HEK293 (cell line): Measurements from ENCODE around the gene SLC37A2.

Source experiments
- EGR2 ChIP-seq: fragments of 450-650 bp; formaldehyde crosslinking; IDR thresholded peaks from 2 replicates; pipeline ENCODE4 v1.5.1; 2016; ENCODE audit warnings: low read depth, missing biosample characterization, missing genetic modification characterization
- SALL2 ChIP-seq: fragments of 450-650 bp; formaldehyde crosslinking; IDR thresholded peaks from 2 replicates; pipeline ENCODE4 v1.5.0; 2017; ENCODE audit warnings: missing biosample characterization, mild to moderate bottlenecking, missing genetic modification characterization, borderline replicate concordance
- ZBTB49 ChIP-seq: fragments of 450-650 bp; formaldehyde crosslinking; IDR thresholded peaks from 2 replicates; pipeline ENCODE4 v1.5.1; 2016; ENCODE audit warnings: missing biosample characterization, missing genetic modification characterization, low read depth
- ZNF114 ChIP-seq: fragments of 450-650 bp; formaldehyde crosslinking; IDR thresholded peaks from 2 replicates; pipeline ENCODE4 v1.5.0; 2017; ENCODE audit warnings: missing biosample characterization, missing genetic modification characterization
- ZNF248 ChIP-seq: fragments of 450-650 bp; formaldehyde crosslinking; IDR thresholded peaks from 2 replicates; pipeline ENCODE4 v1.5.1; 2017; ENCODE audit warnings: missing biosample characterization, missing genetic modification characterization
- ZNF266 ChIP-seq: fragments of 450-650 bp; formaldehyde crosslinking; IDR thresholded peaks from 2 replicates; pipeline ENCODE4 v1.5.1; 2016; ENCODE audit warnings: missing biosample characterization, missing genetic modification characterization, low read depth
- ZNF354C ChIP-seq: fragments of 450-650 bp; formaldehyde crosslinking; IDR thresholded peaks from 2 replicates; pipeline ENCODE4 v1.5.1; 2016; ENCODE audit warnings: missing biosample characterization, missing genetic modification characterization, low read depth, borderline replicate concordance
- ZNF391 ChIP-seq: fragments of 450-650 bp; formaldehyde crosslinking; IDR thresholded peaks from 2 replicates; pipeline ENCODE4 v1.5.1; 2016; ENCODE audit warnings: low read depth, missing biosample characterization, missing genetic modification characterization, borderline replicate concordance
- ZNF473 ChIP-seq: fragments of 450-650 bp; formaldehyde crosslinking; IDR thresholded peaks from 2 replicates; pipeline ENCODE4 v1.5.1; 2017; ENCODE audit warnings: missing biosample characterization, missing genetic modification characterization
- ZNF621 ChIP-seq: fragments of 450-650 bp; formaldehyde crosslinking; IDR thresholded peaks from 2 replicates; pipeline ENCODE4 v1.5.1; 2017; ENCODE audit warnings: missing biosample characterization, missing genetic modification characterization
- ZNF629 ChIP-seq: fragments of 450-650 bp; formaldehyde crosslinking; IDR thresholded peaks from 2 replicates; pipeline ENCODE4 v1.5.1; 2017; ENCODE audit warnings: missing biosample characterization, missing genetic modification characterization
- ZNF76 ChIP-seq: fragments of 450-650 bp; formaldehyde crosslinking; IDR thresholded peaks from 2 replicates; pipeline ENCODE4; 2016; ENCODE audit warnings: low read depth, missing biosample characterization, missing genetic modification characterization, borderline replicate concordance
- ZNF776 ChIP-seq: fragments of 450-650 bp; formaldehyde crosslinking; IDR thresholded peaks from 2 replicates; pipeline ENCODE4 v1.5.0; 2017; ENCODE audit warnings: missing biosample characterization, missing genetic modification characterization, borderline replicate concordance
- ZNF785 ChIP-seq: fragments of 450-650 bp; formaldehyde crosslinking; IDR thresholded peaks from 2 replicates; pipeline ENCODE4 v1.5.1; 2016; ENCODE audit warnings: missing biosample characterization, missing genetic modification characterization
- TF ChIP-seq, protein P1 (sequence below): fragments of 450-650 bp; formaldehyde crosslinking; IDR thresholded peaks from 2 replicates; pipeline ENCODE4 v1.5.1; 2016; ENCODE audit warnings: missing biosample characterization, missing genetic modification characterization, borderline replicate concordance
- TF ChIP-seq, protein P2 (sequence below): fragments of 450-650 bp; formaldehyde crosslinking; IDR thresholded peaks from 2 replicates; pipeline ENCODE4 v1.5.1; 2017; ENCODE audit warnings: missing biosample characterization, missing genetic modification characterization
- TF ChIP-seq, protein P3 (sequence below): fragments of 450-650 bp; formaldehyde crosslinking; IDR thresholded peaks from 2 replicates; pipeline ENCODE4 v1.5.1; 2016; ENCODE audit warnings: missing biosample characterization, missing genetic modification characterization, borderline replicate concordance
- TF ChIP-seq, protein P4 (sequence below): fragments of 450-650 bp; formaldehyde crosslinking; IDR thresholded peaks from 2 replicates; pipeline ENCODE4 v1.5.1; 2016; ENCODE audit warnings: missing biosample characterization, missing genetic modification characterization
- TF ChIP-seq, protein P5 (sequence below): fragments of 450-650 bp; formaldehyde crosslinking; IDR thresholded peaks from 2 replicates; pipeline ENCODE4 v1.5.1; 2016; ENCODE audit warnings: missing biosample characterization, missing genetic modification characterization
- TF ChIP-seq, protein P6 (sequence below): fragments of 450-650 bp; formaldehyde crosslinking; optimal IDR thresholded peaks from 2 replicates; pipeline ENCODE3; 2016; ENCODE audit warnings: missing biosample characterization, mild to moderate bottlenecking, missing genetic modification characterization

SLC37A2 gene

DNA sequence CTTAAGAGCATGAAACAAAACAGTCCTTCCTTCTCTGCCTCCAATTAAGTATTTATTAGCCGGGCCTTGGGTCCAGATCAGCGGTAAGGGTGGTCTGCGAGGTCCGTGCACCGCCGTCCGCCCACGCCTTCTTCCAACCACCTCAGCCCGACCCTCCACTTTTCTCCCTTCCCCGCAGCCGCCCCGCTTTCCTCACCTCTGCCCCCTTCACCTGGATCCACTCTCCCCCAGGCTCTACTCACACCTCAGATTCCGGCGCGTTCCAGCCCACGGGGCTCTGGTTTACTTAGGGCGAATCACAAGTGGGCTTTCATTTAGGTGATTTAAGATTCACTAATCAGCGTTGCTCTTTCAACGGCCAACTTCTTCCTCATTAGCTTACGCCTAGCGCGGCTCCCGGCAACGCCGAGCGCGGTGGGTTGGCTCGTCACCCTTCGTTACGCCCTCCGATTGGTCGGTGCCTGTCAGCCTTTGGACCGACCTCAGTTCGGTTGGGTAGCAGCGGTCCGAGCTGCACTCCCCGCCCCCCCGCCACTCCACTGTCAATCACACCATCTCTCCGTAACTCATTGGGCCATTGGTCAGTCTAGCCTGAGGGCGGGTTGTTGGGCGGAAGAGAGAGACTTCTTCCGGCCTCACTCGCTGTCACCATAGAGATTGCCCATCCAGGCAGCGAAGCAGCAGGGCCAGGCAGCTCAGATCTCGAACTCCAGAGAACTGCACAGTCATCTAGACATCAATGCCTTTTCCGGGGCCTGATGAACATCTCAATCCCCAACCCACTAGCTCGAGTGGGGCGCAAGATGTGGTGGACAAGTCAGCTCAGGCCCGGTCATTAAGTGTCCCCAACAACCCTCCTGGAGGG is 48.5 kb downstream of the SLC37A2 start, which contains the start of gene TMEM218 (continued):
- TF ChIP-seq, protein P1, sequence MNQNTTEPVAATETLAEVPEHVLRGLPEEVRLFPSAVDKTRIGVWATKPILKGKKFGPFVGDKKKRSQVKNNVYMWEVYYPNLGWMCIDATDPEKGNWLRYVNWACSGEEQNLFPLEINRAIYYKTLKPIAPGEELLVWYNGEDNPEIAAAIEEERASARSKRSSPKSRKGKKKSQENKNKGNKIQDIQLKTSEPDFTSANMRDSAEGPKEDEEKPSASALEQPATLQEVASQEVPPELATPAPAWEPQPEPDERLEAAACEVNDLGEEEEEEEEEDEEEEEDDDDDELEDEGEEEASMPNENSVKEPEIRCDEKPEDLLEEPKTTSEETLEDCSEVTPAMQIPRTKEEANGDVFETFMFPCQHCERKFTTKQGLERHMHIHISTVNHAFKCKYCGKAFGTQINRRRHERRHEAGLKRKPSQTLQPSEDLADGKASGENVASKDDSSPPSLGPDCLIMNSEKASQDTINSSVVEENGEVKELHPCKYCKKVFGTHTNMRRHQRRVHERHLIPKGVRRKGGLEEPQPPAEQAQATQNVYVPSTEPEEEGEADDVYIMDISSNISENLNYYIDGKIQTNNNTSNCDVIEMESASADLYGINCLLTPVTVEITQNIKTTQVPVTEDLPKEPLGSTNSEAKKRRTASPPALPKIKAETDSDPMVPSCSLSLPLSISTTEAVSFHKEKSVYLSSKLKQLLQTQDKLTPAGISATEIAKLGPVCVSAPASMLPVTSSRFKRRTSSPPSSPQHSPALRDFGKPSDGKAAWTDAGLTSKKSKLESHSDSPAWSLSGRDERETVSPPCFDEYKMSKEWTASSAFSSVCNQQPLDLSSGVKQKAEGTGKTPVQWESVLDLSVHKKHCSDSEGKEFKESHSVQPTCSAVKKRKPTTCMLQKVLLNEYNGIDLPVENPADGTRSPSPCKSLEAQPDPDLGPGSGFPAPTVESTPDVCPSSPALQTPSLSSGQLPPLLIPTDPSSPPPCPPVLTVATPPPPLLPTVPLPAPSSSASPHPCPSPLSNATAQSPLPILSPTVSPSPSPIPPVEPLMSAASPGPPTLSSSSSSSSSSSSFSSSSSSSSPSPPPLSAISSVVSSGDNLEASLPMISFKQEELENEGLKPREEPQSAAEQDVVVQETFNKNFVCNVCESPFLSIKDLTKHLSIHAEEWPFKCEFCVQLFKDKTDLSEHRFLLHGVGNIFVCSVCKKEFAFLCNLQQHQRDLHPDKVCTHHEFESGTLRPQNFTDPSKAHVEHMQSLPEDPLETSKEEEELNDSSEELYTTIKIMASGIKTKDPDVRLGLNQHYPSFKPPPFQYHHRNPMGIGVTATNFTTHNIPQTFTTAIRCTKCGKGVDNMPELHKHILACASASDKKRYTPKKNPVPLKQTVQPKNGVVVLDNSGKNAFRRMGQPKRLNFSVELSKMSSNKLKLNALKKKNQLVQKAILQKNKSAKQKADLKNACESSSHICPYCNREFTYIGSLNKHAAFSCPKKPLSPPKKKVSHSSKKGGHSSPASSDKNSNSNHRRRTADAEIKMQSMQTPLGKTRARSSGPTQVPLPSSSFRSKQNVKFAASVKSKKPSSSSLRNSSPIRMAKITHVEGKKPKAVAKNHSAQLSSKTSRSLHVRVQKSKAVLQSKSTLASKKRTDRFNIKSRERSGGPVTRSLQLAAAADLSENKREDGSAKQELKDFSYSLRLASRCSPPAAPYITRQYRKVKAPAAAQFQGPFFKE (tag by site-specific recombination) = no peak
- no peak for TF ChIP-seq ZNF114
- no peak for TF ChIP-seq ZNF785
- peak; percentile 51; the same call in 1 of the 2 replicates for TF ChIP-seq EGR2 (tag by site-specific recombination)
- TF ChIP-seq, protein P2, sequence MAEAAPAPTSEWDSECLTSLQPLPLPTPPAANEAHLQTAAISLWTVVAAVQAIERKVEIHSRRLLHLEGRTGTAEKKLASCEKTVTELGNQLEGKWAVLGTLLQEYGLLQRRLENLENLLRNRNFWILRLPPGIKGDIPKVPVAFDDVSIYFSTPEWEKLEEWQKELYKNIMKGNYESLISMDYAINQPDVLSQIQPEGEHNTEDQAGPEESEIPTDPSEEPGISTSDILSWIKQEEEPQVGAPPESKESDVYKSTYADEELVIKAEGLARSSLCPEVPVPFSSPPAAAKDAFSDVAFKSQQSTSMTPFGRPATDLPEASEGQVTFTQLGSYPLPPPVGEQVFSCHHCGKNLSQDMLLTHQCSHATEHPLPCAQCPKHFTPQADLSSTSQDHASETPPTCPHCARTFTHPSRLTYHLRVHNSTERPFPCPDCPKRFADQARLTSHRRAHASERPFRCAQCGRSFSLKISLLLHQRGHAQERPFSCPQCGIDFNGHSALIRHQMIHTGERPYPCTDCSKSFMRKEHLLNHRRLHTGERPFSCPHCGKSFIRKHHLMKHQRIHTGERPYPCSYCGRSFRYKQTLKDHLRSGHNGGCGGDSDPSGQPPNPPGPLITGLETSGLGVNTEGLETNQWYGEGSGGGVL (tag by site-specific recombination) = peak; percentile 38; the same call in 1 of the 2 replicates
- TF ChIP-seq SALL2 (tag by site-specific recombination) = no peak
- TF ChIP-seq ZNF391 (tag by site-specific recombination) = no peak
- no peak for TF ChIP-seq ZNF473 (tag by site-specific recombination)
- TF ChIP-seq, protein P3, sequence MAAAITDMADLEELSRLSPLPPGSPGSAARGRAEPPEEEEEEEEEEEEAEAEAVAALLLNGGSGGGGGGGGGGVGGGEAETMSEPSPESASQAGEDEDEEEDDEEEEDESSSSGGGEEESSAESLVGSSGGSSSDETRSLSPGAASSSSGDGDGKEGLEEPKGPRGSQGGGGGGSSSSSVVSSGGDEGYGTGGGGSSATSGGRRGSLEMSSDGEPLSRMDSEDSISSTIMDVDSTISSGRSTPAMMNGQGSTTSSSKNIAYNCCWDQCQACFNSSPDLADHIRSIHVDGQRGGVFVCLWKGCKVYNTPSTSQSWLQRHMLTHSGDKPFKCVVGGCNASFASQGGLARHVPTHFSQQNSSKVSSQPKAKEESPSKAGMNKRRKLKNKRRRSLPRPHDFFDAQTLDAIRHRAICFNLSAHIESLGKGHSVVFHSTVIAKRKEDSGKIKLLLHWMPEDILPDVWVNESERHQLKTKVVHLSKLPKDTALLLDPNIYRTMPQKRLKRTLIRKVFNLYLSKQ (tag by site-specific recombination) = no peak
- no peak for TF ChIP-seq ZNF621 (tag by site-specific recombination)
- no peak for TF ChIP-seq ZNF248 (tag by site-specific recombination)
- TF ChIP-seq, protein P4, sequence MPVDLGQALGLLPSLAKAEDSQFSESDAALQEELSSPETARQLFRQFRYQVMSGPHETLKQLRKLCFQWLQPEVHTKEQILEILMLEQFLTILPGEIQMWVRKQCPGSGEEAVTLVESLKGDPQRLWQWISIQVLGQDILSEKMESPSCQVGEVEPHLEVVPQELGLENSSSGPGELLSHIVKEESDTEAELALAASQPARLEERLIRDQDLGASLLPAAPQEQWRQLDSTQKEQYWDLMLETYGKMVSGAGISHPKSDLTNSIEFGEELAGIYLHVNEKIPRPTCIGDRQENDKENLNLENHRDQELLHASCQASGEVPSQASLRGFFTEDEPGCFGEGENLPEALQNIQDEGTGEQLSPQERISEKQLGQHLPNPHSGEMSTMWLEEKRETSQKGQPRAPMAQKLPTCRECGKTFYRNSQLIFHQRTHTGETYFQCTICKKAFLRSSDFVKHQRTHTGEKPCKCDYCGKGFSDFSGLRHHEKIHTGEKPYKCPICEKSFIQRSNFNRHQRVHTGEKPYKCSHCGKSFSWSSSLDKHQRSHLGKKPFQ (tag by site-specific recombination) = peak; percentile 84
- TF ChIP-seq ZNF76 (tag by site-specific recombination) = no peak; the same call in 1 of the 2 replicates
- TF ChIP-seq ZBTB49 (tag by site-specific recombination) = no peak
- no peak for TF ChIP-seq ZNF629 (tag by site-specific recombination)
- TF ChIP-seq, protein P5, sequence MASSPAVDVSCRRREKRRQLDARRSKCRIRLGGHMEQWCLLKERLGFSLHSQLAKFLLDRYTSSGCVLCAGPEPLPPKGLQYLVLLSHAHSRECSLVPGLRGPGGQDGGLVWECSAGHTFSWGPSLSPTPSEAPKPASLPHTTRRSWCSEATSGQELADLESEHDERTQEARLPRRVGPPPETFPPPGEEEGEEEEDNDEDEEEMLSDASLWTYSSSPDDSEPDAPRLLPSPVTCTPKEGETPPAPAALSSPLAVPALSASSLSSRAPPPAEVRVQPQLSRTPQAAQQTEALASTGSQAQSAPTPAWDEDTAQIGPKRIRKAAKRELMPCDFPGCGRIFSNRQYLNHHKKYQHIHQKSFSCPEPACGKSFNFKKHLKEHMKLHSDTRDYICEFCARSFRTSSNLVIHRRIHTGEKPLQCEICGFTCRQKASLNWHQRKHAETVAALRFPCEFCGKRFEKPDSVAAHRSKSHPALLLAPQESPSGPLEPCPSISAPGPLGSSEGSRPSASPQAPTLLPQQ = no peak
- TF ChIP-seq, protein P6, sequence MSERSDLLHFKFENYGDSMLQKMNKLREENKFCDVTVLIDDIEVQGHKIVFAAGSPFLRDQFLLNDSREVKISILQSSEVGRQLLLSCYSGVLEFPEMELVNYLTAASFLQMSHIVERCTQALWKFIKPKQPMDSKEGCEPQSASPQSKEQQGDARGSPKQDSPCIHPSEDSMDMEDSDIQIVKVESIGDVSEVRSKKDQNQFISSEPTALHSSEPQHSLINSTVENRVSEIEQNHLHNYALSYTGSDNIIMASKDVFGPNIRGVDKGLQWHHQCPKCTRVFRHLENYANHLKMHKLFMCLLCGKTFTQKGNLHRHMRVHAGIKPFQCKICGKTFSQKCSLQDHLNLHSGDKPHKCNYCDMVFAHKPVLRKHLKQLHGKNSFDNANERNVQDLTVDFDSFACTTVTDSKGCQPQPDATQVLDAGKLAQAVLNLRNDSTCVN (tag by site-specific recombination) = peak; percentile 59
- TF ChIP-seq ZNF354C (tag by site-specific recombination) = no peak
- TF ChIP-seq ZNF266 (tag by site-specific recombination) = no peak
- no peak for TF ChIP-seq ZNF776 (tag by site-specific recombination)
